GM18951 (cell line): Measurements from ENCODE around the gene TBC1D5.
"Not testable (repeated sequence)": the region's sequence is repeated elsewhere in the genome, so short reads cannot be mapped to it uniquely, and the experiment has no call there.

Experiments
- POLR2A ChIP-seq: IDR thresholded peaks from 4 replicates; pipeline ENCODE4 v1.6.1; 2011; ENCODE audit warnings: mild to moderate bottlenecking; ENCODE audit not compliant: insufficient read length, insufficient read depth; ENCODE audit errors: extremely low read depth
- in situ Hi-C: fragments of 300-500 bp; cut with MboI; formaldehyde crosslinking; loops from one replicate; pipeline ENCODE4 v1.12.0; 2022; ENCODE audit warnings: low sequenced_read_pairs, mixed read lengths, inconsistent platforms; ENCODE audit not compliant: unreplicated experiment

The TBC1D5 gene

DNA sequence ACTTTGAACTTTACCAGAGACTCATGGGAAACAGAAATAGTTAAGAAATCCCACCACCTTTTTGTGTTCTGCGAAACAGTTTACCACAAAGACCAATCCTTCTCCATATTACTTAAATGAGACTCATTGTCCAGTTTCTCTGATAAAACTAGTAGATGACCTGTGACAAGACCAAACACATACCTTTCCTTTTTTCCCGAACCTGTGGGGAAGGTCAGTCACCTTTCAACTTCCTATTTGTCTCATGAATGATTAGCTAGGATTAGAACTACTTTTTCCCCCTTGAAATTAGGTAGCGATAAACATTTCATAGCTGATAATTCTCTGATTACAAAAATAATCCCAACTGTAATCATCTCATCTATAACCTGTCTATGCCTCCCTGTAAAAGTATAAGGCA, 2.3 kb upstream of the TBC1D5 start:
- in situ Hi-C loops, result no loop called here
- TF ChIP-seq POLR2A, result no peak

DNA sequence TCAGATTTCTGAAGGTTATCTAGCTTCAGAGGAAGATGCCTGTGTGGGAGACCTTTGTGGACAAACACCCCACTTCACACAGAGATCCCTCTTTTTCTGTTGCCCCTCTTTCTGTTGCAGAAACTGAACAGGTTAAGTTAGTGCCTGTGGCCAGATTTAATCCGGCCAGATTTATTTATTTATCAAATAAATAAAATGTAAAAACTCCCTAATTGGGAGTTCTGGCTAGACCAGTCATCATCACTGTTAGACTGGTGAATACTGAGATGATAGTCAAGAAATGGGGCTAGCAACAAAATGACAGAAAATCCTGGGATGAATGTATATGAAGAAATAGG, 1.2 kb upstream of the TBC1D5 start:
- TF ChIP-seq POLR2A, result no peak
- in situ Hi-C loops, result no loop called here

DNA sequence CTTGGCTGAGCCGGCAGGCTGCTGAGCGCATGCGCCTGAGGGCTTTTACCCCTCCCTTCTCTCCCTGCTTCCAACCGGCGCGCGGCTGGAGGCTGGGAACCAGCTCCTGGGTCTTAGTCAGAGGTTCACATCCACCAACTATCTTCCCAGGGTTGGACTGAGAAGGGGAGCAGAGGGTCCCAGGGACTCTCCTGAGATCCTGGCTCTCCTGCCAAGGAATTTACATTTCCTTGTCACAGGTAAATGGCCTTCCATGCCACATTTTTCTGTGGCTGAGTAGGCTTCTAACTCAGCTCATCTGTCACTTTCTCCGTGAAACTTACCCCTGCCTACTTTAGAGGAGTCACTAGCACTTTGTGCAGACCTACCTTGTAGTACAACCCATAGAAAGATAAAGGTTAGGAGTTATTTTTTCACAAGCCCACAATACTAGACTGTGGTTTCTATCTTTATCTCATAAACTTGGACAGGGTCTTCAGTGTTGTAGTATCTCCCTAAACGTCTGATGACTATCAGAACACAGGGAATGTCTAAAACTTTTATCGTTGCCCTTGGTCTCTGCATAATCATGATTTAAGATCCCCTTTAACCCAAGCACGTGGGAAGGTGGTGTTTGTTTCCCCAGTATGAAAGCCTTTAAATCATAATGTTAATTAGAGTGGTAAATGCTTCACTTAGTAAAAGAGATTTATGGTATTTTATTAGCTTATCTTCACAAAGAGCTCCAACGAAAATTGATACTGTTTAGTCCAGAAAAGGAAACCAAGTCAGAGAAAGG, 638 bp upstream of the TBC1D5 start:
- in situ Hi-C loops, result no loop called here
- peak; percentile 74 for TF ChIP-seq POLR2A

DNA sequence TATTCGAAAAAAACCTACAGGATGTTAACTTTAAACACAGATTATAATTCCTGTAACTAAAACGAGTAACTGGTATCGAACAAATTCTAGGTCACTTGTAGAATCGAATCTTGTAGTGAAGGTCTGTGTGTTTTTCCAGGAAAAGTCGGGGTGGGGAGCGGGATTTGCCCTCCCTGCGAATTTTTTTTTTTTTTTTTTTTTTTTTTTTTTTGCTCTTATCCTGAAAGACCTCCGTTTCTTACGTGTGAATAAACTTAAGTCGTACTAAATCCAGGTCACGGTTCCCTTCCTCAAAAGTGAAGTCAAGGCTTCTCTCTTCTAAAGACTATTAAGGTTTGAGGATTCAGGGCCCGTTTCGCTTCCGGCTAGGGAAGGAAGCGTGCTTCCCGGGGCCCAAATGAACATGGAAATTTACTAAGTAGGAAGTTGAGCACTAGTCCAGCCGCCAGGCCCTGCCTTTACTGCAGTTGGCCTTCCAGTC, 770 bp downstream of the TBC1D5 start:
- TF ChIP-seq POLR2A, result no peak
- in situ Hi-C loops, result no loop called here

DNA sequence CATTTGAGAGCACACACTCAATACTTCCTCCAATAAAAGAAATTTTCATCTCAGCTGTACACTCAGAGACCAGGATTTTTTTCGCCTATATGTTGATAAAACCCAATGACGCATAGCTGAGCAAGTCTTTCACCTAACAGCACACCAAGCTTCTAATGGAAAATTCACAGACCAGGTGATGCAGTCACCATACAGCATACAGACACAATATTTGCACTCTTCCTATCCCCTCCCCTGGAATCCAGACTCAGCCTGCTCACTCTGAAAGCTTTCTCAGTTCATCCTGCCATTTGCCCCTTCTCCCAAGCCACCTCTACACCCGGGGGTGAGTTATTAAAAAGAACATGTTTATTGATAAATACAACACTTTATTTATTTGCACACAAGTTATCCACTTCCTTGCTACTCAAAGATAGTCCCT, 1.7 kb downstream of the TBC1D5 start:
- in situ Hi-C loops, result no loop called here
- no peak for TF ChIP-seq POLR2A

DNA sequence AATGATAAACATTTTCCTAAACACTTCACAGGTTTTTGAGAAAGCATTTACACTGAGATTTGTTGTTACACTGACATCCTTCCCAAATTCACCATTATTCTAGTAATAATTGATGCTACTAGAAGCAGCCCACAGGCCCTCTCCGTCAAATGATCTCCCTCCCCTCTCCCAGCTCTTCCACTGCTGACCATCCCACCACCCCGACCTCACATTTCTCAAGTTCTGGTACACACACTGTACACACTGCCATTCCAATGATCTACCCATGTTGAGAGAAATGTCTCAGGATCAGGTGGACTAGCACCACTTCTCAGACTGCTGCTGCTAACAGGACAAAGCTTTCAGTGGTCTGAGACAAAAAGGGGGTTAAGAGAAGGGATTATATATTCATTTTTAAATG, 3.5 kb downstream of the TBC1D5 start:
- no peak for TF ChIP-seq POLR2A
- in situ Hi-C loops, result no loop called here

DNA sequence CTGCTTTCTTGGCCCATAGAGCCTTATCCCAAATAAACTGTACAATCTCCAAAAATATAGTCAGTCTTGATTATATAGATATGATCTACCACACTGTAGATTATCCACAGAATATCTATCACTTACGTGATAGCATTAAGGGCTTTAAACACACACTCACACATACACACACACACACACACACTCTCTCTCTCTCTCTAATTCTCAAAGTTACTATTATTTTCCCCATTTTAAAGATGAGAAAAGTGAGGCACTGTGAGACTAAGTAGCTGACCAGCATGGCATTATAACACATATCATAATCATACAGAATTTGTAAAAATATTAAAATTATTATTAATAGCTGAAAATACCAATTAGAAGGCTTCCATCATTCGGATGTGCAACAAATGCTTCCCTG, 4.2 kb downstream of the TBC1D5 start:
- in situ Hi-C loops, result no loop called here
- TF ChIP-seq POLR2A, result no peak

DNA sequence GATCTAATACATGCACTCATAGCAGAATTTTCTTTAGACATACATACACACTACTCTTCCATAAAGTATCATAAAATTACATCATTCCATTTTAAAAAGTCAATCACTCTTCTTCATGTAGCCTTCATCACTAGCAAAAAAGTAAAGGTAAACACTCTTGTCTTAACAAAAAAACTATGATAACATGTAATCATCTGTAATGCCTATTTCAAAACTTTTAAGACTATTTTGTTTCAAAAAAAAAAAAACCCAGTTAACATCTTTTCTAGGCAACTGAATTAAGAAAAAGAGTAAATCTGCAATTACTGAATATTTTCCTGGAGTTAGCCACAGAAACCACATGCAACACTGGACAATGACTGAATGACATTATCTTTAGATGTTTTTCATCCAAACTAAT, 4.8 kb downstream of the TBC1D5 start:
- TF ChIP-seq POLR2A, result no peak
- in situ Hi-C loops, result no loop called here

DNA sequence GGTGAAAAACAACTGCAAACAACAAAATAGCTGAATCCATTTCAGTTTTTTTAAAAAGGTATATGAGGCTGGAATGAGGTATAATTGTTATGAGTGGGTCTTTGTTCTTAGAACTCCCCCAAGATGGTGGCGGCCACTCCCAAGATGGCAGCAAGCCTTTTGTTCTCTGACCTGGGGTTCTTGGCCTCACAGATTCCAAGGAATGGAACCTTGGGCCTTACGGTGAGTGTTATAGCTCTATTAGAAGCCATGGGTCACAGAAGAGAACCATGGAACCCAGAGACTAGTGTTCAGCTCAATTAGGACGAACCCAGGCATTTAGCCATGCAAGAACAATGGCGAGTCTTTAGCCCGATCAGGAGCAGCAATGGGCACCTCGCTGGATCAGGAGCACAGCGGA, 7.1 kb downstream of the TBC1D5 start:
- in situ Hi-C loops, result not testable (repeated sequence)

DNA sequence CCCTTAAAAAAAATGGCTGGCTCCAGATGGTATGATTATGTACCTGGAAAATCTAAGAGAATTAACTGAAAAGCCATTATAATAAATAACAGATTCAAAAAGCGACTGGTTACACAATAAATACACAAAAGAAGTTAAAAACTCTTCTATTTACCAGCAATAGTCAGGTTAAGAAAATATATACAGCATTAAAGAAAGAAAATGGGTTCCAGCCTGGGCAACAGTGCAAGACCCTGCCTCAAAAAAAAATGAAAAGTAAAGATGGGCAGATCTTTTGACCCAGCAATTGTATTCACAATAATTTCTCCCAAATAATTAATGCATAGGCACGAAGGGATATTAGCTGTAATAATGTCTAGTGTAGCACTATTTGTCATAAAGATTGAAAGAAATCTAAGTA, 8.7 kb downstream of the TBC1D5 start:
- TF ChIP-seq POLR2A, result no peak
- in situ Hi-C loops, result no loop called here

DNA sequence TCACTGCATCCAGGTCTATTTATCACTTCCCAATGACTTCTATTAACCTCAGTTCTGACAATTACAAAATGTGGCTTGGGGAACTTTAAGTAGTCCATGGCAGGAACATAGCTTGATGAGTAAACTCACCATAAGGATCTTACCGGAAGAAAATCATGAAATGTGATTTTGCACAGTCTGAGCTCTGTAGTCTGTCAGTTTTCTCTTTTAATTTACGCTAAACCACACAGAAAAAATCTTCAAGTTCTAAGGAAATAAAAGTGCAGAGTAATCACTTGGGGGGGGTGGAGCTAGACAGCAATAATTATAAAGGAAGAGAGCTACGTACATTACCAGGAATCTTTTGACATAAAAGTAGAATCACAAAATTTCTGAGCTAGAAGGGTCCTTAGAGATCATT, 9.2 kb downstream of the TBC1D5 start:
- TF ChIP-seq POLR2A, result no peak
- in situ Hi-C loops, result no loop called here

DNA sequence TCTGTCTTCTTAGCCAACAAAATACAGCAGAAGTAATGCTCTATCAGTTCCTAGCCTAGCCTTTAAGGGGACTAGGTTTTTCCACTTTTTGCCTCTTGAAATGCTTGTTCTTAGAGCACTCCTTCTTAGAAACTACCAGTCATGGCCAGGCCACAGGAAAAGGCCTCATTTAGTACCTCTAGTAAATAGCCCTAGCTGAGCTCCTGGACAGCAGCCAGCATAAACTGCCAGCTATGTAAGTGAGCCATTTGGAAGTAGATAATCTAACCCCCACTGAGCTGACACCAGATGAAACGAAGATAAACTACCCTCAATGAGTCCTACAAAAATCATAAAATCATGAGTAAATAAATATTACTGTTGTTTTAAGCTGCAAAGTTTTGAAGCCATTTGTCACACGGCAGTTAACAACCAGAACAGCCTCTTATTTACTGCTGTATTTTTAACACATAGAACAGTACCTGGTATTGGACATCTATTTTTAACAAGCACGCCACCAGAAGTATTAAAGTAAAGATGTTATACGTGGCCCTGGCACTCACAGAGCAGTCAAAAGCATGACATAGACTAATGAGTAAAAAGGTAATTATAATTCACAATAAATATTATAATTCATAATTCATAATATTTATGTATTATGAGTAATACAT, 12.0 kb downstream of the TBC1D5 start:
- TF ChIP-seq POLR2A, result no peak

DNA sequence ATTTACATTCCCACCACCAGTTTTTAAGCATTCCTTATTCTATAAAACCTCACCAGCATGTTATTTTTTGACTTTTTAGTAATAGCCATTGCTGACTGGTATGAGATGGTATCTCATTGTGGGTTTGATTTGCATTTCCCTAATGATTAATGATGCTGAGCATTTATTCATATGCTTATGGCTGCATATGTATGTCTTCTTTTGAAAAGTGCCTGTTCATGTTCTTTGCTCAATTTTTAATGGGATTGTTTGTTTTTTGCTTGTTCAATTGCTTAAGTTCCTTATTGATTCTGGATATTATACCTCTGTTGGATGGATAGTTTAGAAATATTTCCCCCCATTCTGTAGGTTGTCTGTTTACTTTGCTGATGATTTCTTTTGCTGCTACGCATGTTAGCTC, 16.1 kb downstream of the TBC1D5 start:
- no peak for TF ChIP-seq POLR2A
- in situ Hi-C loops, result no loop called here

More for the DNA sequence above, 12.0 kb downstream of the TBC1D5 start:
- in situ Hi-C loops, result no loop called here

DNA sequence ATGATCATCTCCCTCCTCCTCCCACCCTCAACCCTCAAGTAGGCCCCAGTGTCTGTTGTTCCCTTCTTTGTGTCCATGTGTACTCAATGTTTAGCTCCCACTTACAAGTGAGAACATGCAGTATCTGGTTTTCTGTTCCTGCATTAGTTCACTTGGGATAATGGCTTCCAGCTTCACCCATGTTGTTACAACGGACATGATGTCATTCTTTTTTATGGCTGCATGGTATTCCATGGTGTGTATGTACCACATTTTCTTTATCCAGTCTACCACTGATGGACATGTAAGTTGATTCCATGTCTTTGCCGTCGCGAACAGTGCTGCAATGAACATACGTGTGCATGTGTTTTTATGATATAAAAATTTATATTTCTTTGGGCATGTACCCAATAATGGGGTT, 16.6 kb downstream of the TBC1D5 start:
- in situ Hi-C loops, result not testable (repeated sequence)
